Fibroblast of lung (primary cell): ENCODE results near the gene AFF4.

Experiments
- CTCF ChIP-seq, 2 donors: IDR thresholded peaks in 1 of 2; conservative IDR thresholded peaks in 1 of 2; 1 replicate in 1 of 2; 2 replicates in 1 of 2; pipeline ENCODE4 v1.5.1; 2011 to 2012; ENCODE audit warnings: low read length in 2 of 2, control low read depth in 1 of 2, inconsistent platforms in 1 of 2, low read depth in 1 of 2, mild to moderate bottlenecking in 1 of 2
- EZH2 ChIP-seq: IDR thresholded peaks from 2 replicates; pipeline ENCODE4 v1.5.1; 2012; ENCODE audit warnings: low read length, control low read depth, mild to moderate bottlenecking; ENCODE audit errors: missing control alignments

DNA sequence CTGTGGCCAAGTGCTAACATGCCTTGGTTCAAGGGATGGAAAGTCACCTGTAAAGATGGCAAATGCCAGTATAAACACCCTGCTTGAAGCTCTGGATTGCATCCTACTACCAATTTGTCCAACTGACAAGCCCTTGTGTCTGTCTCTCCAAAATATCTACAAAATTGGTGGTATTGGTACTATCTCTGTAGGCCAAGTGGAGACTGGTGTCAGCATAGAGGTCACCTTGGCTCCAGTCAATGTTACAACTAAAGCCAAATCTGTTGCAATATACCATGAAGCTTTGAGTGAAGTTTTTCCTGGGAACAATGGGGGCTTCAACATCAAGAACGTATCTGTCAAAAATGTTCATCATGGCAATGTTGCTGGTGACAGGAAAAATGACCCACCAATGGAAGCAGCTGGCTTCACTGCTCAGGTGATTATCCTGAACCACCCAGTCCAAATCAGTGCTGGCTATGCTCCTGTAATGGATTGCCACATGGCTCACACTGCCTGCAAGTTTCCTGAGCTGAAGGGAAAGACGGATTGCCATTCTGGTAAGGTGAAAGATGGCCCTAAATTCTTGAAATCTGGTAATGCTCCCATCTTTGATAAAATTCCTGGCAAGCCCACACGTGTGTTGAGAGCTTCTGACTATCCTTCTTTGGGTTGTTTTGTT lies 19.9 kb downstream of the AFF4 start:
- TF ChIP-seq CTCF (conservative IDR thresholded peaks at IDR 0.05 in 1 of 2, IDR thresholded peaks at IDR 0.05 in 1 of 2; ENCODE audit: low read depth in 1 of 2, low read length in 2 of 2) (no peak), EZH2 (no peak)
